ENCODE data around the gene CHRNB1.

The CHRNB1 gene

DNA sequence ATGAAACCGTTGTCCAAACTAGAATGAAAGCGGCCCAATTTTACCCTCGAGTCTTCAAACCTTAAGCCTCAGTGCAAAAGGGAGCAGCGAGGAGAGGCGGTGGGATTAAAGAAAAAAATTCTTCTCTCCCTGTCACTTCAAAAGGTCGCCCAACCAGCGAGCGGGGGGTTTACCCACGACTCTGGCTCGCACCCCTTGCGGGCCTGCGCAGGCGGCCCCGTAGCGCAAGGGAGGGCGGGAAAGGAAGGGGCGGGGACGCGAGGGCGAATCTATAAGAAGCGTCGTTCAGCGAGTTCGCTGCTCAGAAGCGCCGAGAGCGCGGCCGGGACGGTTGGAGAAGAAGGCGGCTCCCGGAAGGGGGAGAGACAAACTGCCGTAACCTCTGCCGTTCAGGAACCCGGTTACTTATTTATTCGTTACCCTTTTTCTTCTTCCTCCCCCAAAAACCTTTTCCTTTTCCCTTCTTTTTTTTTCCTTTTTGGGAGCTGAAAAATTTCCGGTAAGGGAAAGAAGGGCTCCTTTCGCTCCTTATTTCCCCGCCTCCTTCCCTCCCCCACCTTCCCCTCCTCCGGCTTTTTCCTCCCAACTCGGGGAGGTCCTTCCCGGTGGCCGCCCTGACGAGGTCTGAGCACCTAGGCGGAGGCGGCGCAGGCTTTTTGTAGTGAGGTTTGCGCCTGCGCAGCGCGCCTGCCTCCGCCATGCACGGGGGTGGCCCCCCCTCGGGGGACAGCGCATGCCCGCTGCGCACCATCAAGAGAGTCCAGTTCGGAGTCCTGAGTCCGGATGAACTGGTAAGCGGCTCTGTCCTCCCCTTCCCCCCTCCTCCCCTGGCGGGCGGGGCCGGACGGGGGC is 39.4 kb downstream of the CHRNB1 start, which contains the start of gene POLR2A:
POLR2A (plus strand) TSS at position 300 of the 852 bp plus-strand sequence.
- DNase-seq (ENCODE audit: low spot score), result peak; percentile 99

DNA sequence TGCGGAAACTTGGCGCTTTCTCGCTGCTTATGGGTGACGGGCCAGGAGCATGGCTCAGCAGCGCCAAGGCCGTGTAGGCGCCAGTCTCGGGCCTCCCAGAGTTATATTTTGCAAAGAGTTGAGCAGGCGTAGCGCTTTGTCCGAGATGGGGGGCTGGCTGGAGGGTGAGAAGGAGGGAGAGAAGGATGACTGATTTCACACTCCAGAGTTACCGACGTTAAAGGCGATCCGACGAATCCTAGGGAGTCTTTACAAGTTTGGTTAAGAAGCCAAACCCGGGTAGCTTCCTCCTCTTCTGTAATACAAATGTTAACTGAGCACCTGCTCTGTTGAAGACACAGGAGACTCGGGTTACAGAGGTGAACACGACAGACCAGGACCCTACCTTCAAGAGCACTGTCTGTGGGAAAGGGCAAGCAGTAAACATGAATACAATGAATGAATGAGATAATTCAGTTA is 40.1 kb downstream of the CHRNB1 start:
- DNase-seq (ENCODE audit: low spot score), result no peak

GRCh38 chr17:7486181-7486580 is 41.3 kb downstream of the CHRNB1 start:
- DNase-seq (ENCODE audit: low spot score), result no peak

- no peak for DNase-seq (ENCODE audit: low spot score)
These were observed 45.3 kb downstream of the CHRNB1 start for GRCh38 chr17:7490144-7490543.

- no peak for DNase-seq (ENCODE audit: low spot score)
These were observed 46.7 kb downstream of the CHRNB1 start for GRCh38 chr17:7491583-7491982.

DNA sequence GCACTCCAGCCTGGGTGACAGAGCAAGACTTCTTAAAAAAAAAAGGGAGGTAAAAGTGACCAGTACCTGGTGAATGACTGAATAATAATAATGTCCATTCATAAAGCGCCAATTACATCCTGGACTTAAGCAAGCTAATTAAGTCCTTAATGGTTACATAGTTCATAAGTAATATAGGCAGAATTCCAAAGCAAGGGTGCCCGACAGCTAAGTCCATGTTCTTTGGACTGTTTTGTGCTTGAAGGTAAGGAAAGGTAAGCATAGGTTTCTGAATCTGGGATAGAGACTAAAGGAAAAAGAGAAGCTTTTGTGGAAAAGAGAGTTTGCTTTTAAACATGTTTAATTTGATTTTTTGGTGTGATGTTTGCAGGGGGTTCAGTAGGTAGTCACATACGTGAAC is 49.1 kb downstream of the CHRNB1 start:
- no peak for DNase-seq (ENCODE audit: low spot score)

DNA sequence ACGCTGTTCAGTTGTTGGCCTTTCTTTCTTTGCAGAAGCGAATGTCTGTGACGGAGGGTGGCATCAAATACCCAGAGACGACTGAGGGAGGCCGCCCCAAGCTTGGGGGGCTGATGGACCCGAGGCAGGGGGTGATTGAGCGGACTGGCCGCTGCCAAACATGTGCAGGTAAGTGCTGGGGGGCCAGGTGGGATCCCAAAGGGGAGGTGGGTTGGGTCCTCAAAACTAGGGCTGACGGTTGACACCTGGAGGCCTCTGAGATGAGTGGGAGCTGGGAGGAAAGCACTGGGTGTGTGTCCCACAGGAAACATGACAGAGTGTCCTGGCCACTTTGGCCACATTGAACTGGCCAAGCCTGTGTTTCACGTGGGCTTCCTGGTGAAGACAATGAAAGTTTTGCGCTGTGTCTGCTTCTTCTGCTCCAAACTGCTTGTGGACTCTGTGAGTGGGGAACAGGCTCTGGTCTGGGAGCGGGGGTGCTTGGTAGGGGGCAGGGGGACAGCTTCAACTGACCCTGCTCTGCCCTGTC is 51.1 kb downstream of the CHRNB1 start:
- DNase-seq (ENCODE audit: low spot score), result no peak

GRCh38 chr17:7496470-7497183 is 51.8 kb downstream of the CHRNB1 start:
- no peak for DNase-seq (ENCODE audit: low spot score)

DNA sequence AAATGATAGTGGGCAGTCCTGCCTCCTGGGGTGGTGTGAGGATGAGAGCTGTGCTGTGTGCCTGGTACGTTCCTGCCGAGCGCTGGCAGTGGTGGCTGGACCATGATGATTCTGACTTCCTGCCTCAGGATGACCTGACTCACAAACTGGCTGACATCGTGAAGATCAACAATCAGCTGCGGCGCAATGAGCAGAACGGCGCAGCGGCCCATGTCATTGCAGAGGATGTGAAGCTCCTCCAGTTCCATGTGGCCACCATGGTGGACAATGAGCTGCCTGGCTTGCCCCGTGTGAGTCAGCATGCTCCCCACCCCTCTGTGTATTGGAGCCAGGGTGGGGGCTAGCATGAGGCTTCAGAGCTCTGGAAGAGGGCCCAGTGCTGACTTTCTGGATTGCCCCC is 52.4 kb downstream of the CHRNB1 start:
- no peak for DNase-seq (ENCODE audit: low spot score)

DNA sequence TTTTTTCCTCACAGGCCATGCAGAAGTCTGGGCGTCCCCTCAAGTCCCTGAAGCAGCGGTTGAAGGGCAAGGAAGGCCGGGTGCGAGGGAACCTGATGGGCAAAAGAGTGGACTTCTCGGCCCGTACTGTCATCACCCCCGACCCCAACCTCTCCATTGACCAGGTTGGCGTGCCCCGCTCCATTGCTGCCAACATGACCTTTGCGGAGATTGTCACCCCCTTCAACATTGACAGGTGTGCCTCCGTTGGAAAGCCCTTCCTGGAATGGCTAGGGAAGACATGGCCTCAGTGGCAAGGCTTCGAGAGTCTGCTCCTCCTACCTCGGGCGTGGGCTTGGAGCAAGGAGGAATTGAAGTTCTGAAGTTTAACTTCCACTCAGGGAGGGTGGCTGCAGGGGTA is 52.8 kb downstream of the CHRNB1 start:
- no peak for DNase-seq (ENCODE audit: low spot score)

GRCh38 chr17:7499161-7499560 is 54.3 kb downstream of the CHRNB1 start:
- DNase-seq (ENCODE audit: low spot score), result no peak

GRCh38 chr17:7501729-7502128 is 56.9 kb downstream of the CHRNB1 start:
- DNase-seq (ENCODE audit: low spot score), result no peak

DNA sequence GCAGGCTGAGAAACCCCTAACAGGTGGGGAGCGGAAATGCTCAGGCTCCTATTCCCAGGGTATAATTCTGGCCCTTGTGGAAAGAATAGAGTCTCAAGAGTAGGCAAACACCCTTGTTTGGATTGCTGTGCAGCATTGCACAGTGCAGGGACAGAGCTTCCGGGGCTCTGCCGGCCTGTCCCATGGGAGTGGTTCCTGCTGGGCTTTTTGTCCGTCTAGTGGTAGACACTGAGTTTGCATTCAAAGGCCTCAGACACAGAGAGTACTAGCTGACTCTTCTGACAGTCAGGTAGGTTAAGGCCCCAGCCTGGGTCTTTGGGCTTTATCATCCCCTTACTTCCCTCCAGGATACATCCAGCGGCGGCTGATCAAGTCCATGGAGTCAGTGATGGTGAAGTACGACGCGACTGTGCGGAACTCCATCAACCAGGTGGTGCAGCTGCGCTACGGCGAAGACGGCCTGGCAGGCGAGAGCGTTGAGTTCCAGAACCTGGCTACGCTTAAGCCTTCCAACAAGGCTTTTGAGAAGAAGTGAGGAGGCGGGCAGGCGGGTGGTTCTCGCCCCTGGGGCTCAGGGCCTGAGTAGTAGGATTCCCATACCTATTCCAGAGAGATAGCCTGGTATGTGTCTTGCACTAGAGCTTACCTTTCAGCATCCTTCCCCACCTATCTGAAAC is 57.4 kb downstream of the CHRNB1 start:
- no peak for DNase-seq (ENCODE audit: low spot score)

- DNase-seq (ENCODE audit: low spot score), result no peak
These were observed 58.1 kb downstream of the CHRNB1 start for GRCh38 chr17:7502987-7503386.

DNA sequence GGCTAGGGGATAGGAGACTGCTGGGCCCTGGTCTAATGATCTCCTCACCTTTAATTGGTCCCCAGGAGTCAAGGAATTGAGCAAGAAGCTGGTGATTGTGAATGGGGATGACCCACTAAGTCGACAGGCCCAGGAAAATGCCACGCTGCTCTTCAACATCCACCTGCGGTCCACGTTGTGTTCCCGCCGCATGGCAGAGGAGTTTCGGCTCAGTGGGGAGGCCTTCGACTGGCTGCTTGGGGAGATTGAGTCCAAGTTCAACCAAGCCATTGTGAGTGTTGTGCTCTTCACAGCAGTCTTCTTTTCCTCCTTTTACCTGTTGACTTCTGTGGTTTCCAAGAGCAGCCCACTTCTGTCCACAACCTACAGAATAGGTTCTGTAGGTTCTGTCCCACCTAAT is 58.7 kb downstream of the CHRNB1 start:
- no peak for DNase-seq (ENCODE audit: low spot score)

All from kidney tubule cell (primary cell).